Activated T-helper 1 cell treated with Interleukin-2 at 50 U/mL for 16 hours (primary cell): Measurements from ENCODE around the gene GLIS1.
"Not testable (repeated sequence)": the region's sequence is repeated elsewhere in the genome, so short reads cannot be mapped to it uniquely, and the experiment has no call there.

Experiments used
- DNase-seq: peaks from one replicate; pipeline ENCODE4 v3.0.0-alpha.2; 2020; ENCODE audit warnings: low read depth

The GLIS1 gene

GRCh38 chr1:53653631-53654030 lies 85.3 kb downstream of the GLIS1 start:
- DNase-seq, result no peak

- DNase-seq, result no peak
Observed at GRCh38 chr1:53653200-53653575, 85.8 kb downstream of the GLIS1 start.

DNA sequence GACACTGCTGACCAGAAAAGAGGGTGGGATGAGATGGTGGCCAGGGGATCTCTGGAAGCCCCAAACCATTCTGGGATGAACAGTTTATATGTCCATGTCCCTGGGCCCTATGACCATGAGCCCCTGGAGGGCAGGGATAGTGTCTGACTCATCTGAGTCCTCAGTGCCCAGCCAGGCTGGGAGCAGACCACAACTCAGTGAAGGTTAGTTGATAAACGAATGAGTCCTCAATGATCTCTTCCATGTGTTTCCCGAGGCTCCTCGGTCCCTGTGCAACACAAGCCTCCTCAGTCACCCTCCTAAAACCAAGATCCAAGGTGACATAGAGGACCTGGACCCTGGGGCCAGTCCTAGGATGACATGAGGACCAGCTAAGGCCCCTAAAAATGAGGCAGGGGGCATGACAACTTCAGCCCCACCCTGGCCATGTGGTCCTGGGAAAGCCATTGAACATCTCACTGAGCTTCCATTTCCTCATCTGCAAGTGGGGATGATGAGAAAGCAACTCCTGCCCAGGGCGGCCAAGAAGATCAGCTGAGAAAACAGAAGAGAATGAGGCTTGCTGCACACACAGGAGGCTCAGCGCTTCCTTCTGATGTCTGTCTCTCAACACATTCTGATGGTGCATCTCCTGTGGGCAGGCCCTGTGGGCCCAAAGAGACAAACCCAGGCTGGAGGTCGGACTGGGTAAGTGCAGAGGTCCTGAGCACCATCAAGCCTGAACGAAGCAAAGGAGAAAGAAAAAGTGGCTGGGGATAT lies 86.3 kb downstream of the GLIS1 start:
- DNase-seq, result no peak

GRCh38 chr1:53651356-53651755 lies 87.6 kb downstream of the GLIS1 start:
- no peak for DNase-seq

DNA sequence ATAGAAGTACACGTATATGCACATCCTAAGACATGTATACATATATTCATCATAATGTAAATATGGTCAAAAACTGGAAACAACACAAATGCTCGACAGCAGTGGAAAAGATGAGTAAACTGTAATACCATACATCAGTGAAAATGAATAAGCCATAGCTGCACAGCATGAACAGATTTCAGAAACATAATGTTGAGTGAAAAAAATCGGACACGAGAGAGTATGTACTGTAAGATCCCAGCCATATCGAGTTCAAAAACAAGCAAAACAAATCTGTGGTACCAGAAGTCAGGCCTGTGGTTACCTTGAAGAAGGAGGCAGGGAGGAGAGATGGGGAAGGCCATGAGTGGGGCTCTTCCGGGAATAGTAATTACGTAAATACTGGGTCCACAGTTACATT lies 90.4 kb downstream of the GLIS1 start:
- DNase-seq, result no peak

DNA sequence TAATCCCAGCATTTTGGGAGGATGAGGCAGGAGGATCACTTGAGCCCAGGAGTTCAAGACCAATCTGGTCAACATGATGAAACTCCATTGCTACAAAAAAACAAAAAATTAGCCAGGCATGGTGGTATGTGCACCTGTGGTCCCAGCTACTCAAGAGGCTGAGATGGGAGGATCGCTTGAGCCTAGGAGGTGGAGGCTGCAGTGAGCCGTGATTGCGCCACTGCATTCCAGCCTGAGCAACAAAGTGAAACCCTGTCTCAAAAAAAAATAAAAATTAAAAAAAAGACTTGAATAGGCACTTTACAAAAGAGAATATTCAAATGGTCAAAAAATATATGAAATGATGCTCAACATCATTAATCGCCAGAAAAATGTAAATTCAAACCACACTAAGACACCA lies 91.0 kb downstream of the GLIS1 start:
- DNase-seq, result not testable (repeated sequence)

GRCh38 chr1:53646732-53647131 lies 92.2 kb downstream of the GLIS1 start:
- no peak for DNase-seq

GRCh38 chr1:53645690-53646078 lies 93.3 kb downstream of the GLIS1 start:
- DNase-seq, result no peak

GRCh38 chr1:53644909-53645689 lies 93.9 kb downstream of the GLIS1 start:
- DNase-seq, result no peak

DNA sequence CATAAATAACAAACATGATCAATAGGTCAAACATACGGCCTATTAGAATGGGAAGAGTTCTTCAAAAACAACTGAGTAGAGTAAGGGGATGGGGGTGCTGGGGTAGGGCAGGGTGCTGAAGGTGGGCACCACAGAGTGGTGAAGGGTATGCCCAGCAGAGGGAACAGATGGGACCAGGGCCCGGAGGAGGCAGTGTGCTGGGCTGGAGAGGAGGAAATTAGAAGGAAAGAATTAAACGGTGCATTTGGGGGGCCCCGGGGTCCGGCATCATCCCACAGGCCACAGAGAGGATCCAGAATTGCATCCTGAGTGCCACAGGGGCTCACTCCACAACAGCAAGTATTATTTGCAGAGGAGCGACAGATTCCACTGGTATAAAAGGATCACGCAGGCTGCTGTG lies 94.5 kb downstream of the GLIS1 start:
- DNase-seq, result no peak

DNA sequence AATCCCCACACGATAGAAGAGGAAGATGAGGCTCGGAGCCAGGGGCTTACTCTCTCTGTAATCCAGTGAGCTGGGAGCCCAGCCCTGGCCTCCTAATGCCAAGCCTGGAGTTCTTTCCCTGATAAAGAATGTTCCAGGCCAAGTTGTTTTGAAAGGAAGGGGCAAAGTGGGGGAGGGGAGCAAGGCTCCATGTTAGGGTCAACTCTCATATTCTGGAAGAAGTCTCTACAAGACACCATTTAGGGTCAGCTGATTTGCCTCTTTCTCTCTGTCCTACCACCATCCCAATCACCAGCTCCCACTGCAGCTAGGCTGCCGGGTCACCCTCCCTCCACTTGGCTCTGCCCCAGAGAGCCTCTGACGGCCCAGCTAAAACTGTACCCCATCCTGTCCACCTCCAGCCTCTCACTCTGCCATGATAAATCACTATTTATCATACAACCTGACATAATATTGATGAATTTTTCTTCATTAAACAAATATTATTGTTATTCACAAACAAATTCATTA lies 95.0 kb downstream of the GLIS1 start:
- DNase-seq, result no peak

- DNase-seq, result no peak
Observed at GRCh38 chr1:53643041-53643880, 95.7 kb downstream of the GLIS1 start.

DNA sequence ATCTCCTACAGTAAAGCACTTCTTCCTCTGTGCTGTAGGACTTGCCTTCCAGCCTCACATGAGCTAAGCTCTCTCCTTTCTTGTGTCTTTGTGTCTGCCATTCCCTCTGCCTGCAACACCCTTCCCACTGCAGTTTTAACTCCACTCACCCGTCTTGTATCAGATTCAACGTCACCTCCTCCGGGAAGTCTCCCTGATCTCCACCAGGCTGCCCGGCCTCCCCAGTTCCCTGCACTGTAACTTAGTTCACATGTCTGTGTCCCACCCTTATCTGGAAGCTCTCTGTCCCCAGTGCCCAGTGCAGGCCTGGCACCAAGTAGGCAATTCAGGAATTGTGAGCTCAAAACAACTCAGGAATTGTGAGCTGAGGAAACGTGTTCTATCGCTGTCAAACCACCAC lies 96.4 kb downstream of the GLIS1 start:
- no peak for DNase-seq

- no peak for DNase-seq
Observed at GRCh38 chr1:53642215-53642555, 96.8 kb downstream of the GLIS1 start.

DNA sequence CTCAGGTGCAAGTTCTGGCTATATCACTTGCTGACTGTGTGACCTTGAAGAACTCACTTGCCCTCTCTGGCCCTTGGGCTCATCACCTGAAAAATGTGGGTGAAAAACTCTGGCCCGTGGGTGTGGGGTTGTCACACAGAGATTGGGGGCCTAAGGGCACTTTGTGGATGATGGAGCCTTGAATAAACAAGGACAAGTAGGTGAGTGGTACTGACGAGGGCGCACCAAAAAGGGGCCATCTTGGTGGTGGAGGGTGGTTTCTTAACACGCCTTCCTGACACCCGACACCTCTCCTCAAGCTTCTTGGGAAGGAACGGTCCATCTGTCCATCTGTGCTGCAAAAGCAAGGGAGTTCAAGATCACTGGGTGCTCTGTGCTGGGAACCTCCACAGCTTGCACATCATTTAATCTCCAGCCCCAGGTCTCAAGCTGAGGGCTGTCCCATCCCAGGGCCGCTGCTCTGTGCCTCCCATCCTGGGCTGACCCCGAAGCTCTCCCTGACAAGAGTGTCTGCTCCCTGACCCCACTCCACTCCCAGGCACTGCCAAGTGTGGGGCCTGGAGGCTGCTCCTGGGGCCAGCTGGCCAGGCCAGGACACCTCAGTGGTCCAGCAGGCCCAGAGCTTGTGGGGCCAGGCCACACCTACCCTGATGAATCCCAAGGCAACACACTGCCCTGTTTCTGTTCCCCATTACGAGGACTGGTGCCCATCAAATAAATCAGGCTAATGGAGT lies 97.3 kb downstream of the GLIS1 start:
- no peak for DNase-seq

- DNase-seq, result no peak
Observed at GRCh38 chr1:53640701-53641075, 98.3 kb downstream of the GLIS1 start.

- no peak for DNase-seq
Observed at GRCh38 chr1:53639996-53640700, 98.8 kb downstream of the GLIS1 start.

DNA sequence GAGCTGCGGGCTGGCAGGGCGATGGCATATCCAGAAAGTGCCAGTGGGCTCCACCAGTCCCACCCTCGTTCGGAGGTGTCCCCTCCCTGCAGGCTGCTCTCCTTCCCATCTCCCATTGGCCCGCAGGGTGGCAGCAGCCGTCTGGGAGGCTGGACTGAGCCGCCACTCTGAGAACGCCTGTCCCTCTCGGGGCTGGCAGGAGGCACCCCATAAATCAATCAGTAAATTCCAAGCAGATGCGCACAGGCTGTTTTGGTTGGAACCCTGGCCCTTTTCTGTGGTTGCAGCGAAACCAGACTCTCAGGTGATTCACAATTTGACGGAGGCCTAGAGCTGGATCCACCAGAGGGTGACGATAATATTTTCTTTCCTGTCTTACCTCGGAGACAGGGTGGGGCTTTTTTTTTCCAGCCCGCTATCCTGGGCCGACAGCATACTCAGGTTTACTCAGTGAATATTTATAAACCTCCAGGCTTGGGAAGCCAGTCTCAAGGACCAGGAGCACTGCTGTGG lies 99.7 kb downstream of the GLIS1 start:
- DNase-seq, result no peak

- no peak for DNase-seq
Observed at GRCh38 chr1:53638360-53639035, 100.5 kb downstream of the GLIS1 start.

- no peak for DNase-seq
Observed at GRCh38 chr1:53637511-53638359, 101.2 kb downstream of the GLIS1 start.
